Measurements from ENCODE around the gene EYS.

Gene EYS

DNA sequence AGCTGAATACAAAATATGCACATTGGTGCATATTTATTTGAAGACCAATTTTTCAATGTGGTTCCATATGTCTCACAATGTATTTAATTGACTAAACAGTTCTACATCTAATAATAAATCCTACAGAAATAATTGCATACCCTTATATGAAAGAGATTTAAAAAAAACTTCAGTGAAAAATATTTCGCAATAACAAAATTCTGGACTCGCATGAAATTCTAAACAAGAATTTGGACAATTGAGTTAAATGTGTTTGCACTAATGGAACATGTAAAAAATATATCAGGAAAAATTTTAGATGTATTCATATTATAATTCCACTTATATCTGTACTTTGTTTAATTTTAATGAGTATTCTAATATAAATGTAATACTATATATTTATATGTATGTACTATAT is 1003.1 kb downstream of the EYS start:
- ATAC-seq = no peak

DNA sequence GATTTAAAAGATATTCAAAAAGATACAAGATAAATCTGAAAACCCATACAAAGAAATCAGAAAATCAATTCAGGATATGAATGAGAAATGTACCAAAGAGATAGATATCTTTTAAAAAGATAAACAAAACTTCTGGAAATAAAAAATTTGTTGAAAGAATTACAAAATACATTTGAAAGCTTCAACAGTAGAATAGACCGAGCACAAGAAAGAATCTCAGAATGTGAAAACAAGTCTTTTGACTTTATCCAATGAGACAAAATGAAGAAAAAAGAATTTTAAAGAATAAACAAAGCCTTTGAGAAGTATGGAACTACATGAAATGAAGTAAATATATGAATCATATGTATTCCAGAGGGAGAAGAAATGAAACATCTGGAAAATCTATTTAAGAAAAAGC is 1011.0 kb downstream of the EYS start:
- ATAC-seq = no peak

DNA sequence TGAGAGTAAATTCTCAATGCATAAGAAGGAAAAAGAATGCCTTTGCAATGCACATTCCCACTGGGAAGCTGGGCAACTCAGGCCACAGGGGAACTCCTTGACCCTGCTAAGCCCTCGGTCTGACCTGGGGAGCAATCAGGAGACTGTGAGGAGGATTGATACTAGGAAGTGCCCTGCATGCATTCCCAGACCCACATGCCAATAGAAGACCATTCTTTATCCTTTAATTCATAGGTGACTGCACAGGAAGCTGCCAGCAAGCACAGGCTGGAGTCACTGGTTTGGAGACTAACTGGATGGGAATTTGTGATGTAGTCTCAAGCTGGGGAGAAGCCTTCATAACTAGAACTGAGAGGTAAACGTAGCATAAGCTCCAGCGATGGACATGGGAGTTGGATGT is 1012.7 kb downstream of the EYS start:
- ATAC-seq = no peak

DNA sequence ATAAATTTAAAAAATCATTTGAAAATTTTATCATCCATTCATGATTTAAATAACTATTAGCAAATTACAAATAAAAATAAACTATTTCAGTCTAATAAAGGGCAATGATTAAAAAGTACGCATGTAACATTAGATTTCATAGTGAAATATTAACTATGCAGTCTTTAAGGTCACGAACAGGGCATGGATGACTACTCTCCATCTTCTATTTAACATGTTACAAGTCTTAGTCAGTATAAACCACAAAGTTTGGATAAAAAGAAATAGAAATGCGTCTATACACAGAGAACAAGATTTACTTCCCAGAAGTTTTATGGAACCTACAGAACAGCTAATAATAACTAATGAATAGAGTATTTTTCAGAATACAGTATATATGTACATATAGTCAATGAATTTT is 1016.0 kb downstream of the EYS start:
- ATAC-seq = no peak

DNA sequence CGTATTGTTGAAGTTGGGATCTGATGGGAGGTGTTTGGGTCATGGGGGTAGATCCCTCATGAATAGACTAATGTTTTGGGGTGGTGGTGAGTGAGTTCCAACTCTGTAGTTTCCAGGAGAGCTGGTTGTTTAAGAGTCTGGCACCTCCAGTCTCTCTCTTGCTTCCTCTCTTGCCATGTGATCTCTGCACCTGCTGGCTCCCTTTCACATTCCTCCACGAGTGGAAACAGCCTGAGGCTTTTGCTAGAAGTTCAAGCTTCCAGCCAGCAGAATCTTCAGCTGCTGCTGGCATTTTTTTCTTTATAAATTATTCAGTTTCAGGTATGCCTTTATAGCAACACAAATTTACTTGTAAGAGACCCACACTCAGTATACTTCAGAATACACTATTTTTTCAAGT is 1021.6 kb downstream of the EYS start:
- no peak for ATAC-seq

DNA sequence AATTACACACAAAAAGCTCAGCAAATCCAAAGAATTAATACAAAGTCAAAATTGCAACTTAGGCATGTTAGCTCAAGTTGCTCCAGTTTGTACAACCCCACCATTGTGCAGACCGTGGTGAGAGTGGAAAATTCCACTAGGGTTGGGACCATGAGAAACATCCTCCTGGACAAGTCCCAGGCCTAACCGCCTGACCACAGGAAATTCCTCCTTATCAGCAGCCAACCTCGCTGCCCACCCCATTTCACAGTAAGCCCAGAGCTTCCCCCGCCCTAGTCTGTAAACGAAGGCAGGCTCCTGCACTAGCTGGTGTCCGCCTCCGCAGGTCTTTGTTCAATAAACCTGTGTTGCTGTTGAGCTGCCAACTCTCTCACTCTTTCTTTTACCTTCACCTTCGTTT is 1023.3 kb downstream of the EYS start:
- no peak for ATAC-seq

DNA sequence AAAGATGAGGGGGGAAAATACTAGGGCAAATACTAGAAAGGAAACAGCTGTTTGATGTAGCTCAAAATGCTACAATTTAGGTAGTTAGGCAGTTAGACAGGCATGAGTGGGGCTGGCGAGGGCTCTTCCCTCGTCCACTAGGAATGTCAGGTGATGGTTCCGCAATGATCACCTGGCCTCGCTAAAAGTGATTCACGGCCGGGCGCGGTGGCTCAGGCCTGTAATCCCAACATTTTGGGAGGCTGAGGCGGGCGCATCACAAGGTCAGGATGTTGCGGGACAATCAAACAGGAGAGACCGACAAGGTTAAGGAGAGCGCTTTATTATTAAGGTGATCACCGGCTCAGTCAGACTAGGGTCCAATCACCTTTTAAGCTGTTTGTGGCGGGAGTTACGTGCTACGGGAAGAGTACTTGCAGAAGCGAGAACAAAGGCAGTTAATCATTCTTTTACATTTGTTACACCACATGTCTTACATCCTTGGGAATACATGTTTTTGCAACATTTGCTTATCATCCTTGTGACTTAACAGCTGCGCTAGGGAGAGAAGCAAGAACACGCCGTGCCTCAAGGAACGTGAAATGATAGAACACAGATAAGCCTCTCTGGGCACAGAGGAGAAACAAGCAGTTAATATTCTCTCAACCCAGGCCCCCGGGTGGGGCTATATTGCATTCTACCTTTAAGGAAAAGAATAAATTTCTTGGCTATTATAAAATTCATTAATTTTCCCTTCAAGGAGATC is 1025.4 kb downstream of the EYS start:
- no peak for ATAC-seq

DNA sequence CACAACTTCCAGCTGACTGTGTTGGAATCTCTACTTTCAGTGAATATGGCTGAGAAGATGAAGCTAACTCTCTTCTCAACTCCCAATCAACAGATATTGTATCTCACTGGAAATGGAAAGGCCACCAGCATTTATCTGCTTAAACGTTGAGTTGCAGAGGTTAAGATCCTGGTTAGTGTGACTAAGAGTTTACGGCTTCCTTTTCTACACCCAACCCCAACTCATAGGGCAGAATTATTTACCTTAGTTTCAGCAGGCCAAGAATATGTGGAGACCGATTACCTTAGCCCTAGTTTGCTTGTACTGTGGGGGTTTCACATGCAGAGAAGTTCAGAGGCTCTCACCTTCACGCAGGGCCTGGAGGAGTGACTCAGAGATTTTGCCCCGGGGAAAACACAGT is 1026.6 kb downstream of the EYS start:
- ATAC-seq = no peak

DNA sequence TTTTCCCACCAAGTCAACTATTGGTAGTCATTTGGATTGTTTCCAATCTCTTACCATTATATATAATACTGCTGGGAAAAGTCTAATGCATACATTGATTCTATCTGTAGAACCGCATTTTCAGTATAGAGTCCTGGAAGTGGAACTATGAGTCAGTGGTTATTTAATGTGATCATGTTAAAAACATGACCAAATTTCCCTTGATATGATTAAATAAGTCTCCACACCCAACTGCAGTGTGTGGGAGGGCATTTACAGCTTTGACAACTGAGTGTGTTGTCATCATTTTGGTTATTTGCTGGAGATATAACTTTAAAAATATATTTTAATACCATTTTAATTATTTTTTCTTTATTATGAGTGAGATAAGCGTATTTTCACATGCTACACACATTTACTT is 1027.6 kb downstream of the EYS start:
- no peak for ATAC-seq

DNA sequence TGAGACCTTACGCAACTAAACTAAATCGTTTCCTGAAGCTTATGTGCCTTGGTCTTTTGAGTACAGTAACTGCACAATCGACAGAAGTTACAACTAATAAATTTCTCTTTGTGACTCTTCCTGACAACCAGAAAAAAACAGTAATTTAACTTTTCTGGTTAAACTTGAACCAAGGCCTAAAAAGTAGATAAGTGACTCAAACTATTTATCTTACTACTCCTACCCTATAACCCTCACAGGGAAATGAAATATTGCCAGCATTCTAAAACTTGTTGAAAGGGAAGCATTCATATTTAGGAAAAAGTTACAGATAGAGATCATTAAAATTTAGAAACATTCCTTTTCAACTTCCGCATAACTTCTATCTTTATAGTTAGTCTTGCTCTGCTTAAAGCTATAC is 1034.4 kb downstream of the EYS start:
- no peak for ATAC-seq

DNA sequence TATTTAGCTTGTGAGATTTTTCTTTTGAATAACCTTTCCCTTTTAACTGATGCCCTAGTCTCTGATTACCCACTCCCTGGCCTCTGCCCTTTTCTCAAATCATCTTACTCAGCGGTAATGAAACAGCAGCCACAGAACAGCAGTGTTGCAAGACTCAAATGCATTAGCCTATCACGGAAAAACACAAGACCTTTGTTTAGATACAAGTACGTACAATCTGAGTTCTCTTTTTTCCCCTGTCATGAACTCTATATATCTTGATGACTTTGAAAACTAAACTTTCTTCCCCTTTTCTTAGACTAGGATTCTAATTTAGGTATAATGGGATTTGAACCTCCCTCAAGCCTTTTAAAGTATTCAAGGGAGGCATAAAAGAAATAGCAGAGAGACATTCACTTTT is 1034.9 kb downstream of the EYS start:
- no peak for ATAC-seq

DNA sequence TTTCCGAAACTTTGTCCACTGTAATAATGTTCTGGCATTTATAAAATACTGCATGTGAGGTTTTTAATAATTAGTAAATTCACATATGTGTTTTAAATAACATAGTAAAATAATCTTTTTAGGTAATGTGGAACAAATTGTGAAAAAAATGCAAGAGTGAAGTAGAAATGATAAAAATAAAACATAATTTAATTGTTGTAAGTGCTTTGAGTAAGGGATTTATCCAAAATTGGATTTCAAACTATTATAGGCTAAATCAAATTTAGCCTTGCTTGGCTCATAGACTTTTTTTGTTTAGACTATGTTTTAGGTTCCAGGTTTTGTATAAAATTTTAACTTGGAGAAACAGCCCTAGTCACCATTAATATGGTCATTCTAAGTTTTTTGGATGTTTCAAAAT is 1041.9 kb downstream of the EYS start:
- ATAC-seq = no peak

DNA sequence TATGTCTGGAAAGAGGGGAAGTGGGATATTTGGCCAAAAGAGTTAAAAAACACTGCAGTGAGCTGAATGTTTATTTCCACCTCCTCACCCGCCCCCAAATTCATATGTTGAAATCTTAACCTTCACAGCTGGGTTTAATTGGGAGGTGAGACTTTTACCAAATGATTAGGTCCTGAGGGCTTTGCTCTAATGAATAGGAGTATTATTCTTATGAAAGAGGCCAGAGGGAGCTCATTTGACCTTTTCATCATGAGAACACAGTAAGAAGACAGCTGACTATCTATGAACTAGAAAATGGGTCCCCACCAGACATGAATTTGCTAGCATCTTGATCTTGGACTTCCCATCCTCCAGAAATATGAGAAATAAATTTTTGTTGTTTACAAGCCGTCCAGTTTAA is 1042.5 kb downstream of the EYS start:
- no peak for ATAC-seq

DNA sequence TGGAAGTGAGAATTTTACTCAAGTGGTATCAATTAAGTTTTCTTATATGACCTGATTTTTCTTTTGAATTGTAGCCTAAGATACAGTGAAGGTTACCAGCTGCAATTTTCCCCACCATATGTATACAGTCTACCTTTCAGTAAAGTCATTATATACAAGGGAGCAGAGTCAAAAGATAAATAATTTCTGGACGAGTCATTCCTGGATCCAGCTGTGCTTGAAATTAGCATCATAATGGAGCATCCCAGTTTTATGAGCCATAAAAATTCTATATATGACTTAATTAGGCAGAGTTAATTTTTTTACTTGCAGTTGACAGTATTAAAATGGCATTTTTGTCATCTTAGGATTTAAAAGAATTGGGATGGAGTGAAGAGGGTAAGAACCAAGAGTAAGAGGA is 1063.0 kb downstream of the EYS start:
- no peak for ATAC-seq

DNA sequence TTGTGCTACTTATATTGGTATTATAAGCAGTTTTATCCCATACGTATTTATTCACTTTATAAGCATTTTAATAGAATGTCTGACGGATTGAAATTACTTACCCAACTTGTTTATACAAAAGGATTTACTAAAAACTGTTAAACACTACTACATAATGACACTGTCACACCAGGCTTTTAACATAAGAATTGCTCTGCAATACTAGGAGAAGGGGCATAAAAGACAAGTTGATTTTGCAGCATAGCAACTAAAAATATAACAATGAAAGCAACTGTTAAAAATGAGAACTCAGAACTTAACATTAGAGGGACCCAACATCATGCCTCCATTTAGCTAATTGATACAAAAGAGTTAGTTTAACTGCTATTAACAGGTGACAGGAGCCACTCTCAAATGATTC is 1076.1 kb downstream of the EYS start:
- ATAC-seq = no peak

DNA sequence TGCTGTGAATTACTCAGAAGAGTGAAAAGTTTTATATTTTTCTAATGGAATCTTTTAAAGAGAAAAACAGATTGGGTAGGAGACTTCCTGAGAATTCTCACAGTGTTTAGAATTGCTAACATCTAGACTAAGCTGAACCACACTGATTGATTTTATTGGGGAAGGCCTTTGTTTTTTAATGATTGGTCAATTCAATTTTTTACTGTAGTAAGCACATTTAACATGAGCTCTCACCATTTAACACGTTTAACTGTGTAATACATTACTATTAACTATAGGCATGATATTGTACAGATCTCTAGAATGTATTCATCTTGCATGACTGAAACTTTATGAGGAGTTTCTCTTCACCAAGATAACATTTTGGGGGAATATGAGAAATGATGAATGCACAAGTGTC is 1084.1 kb downstream of the EYS start:
- ATAC-seq = no peak

DNA sequence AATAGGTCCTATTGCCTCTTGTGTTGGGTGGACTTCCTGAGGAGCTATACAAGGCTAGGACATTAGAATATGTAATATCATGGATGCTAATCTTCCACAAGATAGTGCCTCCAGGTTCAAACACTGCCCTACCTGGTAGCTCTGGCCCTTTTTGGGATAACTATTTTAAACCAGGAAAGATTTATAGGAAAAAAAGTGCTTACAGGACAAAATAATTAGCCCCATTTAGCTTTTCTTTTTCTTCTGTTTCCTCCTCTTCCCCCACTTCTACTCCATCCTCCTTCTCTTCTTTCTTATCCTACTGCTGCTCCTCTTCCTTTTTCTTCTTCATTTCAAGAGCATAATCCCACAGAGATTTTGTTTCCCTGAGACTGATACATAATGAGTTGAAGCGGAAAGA is 1104.0 kb downstream of the EYS start:
- no peak for ATAC-seq

DNA sequence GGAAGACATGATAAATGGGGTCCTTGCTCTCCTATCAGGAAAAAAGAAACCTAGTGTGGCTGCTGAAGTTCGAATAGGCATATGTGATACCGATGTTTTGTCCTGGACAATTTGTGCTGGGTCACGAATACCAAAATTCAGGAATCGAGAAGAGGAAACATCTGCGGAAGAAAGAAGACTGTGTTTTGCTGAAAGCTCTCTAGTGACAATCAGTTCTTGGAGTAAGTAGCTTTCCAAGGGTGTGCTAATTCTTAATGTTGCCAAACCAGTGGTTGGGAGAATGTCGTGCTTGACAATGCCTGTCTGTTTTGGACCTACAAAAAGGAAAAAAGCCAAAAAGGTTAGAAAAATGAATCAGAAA is 1115.4 kb downstream of the EYS start:
- no peak for ATAC-seq

DNA sequence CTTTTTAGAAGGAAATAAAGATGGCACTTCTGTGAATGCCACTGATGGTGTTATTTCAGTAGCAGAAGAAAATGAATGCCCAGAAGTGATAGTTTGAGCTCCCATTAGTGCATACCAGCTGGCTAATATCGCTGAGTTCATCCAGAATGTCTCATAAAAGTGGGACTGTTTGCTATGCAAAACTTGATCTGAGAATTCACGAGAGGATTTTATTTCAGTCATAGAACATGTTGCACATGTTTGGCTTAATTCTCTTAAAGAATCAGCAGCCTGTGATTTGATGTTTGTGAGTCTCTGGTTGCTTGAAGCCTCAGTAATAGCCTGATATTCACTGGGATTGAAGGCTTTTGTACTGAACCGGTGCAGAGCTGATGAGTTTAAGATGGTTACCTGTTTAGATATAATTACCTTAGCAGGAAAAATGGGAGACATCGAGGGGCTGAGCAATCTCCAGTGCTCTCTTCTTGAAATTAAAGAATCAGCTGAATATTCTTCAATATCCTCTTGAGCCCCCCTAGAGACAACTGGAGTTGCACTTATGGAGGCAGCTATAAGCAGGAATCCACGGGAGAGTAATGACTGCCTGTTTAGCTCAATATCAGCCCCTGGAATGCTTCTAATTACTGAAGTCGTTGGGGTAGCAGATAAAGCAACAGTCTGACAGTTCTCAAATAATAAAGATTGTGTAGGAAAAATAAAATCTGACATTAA is 1115.9 kb downstream of the EYS start:
- no peak for ATAC-seq

DNA sequence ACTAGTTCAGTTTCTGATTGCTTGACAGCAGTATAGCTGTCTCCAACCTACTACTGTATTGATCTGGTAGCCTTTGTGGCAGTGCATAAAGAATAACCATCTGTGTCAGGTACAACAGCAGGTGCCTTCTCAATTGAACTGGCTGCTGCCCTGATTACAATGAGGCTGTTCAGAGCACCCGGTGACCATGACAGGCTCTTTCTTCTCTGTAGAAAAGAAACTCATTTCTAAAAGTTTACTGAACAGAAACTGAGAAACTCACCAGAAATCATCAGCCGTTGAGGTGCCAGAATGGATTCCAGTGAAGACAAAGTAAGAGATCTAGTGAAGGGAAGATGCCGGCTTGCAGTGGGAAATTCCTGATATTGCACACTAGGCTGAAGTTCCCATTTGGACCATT is 1117.1 kb downstream of the EYS start:
- no peak for ATAC-seq

DNA sequence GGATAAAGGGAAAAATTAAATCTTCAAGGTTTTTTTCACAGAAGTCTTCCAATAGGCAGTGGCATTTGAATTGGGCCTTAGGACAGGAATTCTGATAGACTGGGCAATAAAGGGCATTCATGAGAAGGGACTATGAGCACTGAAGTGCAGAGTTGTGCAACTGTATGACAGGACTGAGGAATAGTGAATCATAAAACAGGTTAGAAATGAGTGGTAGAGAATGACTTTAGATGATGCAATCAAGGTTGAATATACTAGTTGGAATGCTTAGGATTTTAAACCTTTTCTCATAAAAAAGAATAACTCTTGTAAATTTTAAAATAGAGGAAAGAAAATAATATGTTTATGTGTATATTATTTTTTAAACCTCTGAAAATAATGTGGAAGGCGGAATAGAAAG is 1126.7 kb downstream of the EYS start:
- ATAC-seq = no peak

DNA sequence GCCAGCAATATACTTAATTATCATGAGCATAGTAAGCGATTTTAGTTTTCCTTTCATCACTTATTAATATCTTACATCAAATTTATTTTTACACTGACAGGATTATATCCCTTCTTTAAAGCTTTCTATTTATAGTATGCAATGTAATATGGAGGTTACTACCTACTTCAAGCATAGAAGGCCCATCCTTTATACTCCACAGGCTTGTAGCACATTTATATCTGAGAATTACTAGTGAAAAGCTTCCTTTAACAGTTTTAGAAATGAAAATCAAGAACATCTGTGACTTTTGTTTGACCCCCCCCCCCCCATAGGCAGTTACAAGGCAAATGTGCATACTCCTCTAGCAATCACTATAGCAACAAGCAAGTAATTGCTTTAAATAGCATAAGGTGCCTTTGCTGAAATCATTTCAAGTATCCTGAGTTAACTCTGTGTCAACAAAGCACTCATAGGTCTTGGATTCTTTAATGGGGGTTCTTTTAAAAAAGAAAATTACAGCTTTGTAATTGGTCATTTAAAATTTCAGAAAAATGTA is 1153.7 kb downstream of the EYS start:
- no peak for ATAC-seq

DNA sequence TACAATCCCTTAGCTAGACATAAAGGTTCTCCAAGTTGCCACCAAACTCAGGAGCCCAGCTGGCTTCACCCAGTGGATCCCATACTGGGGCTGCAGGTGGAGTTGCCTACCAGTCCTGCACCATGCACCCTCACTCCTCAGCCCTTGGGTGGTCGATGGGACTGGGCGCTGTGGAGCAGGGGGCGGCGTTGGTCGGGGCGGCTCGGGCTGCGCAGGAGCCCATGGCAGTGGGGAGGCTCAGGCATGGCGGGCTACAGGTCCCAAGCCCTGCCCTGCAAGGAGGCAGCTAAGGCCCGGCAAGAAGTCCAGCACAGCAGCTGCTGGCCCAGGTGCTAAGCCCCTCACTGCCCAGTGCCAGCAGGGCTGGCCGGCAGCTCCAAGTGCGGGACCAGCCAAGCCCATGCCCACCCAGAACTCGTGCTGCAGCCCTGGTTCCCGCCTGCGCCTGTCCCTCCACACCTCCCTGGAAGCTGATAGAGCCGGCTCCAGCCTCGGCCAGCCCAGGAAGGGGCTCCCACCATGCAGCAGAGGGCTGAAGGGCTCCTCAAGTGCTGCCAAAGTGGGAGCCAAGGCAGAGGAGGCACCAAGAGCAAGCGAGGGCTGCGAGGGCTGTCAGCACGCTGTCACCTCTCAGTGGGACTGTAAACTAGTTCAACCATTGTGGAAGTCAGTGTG is 1159.3 kb downstream of the EYS start:
- ATAC-seq = no peak

DNA sequence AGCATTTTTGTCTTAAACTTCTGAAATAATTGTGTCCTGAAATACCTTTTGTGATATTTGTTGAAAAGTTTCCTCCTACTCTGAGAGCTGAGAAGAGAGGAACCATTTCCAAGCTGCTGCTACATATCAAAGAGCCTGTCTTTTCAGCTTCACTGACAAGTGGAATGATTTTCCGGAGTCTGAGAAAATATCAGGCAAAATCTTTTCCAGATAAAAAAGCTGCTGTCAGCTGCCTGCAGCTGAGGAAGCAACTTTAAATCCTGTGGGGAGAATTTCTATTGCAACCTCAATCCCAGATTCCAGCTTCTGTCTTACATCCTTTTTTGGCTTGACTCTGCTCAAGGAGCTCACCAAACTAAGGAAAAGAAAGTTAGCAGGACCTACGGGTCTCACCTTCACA is 1167.1 kb downstream of the EYS start:
- no peak for ATAC-seq
